CD14-positive monocyte (primary cell): ENCODE data around the gene CYP2S1. TPM values are rescaled to one million over a fixed set of nuclear protein-coding genes. Genes with fewer than 3 reads are reported as not detected.

Experiments used
- DNase-seq, 3 donors: peaks; one replicate each; pipeline ENCODE4 v3.0.0-alpha.2; 2011 to 2022
- H2AFZ ChIP-seq: 2 replicates; pipeline ENCODE4 v1.6.0; 2012; ENCODE audit warnings: mild to moderate bottlenecking, low read depth, low read length, inconsistent platforms; ENCODE audit not compliant: insufficient read depth, poor library complexity, severe bottlenecking
- H3K27ac ChIP-seq, 2 donors: 1 replicate in 1 of 2; 2 replicates in 1 of 2; pipeline ENCODE4 v1.5.1; 2012 to 2013; ENCODE audit warnings: low read length in 2 of 2, control low read depth in 1 of 2, inconsistent platforms in 1 of 2, low read depth in 1 of 2, mild to moderate bottlenecking in 1 of 2
- H3K27me3 ChIP-seq, 2 donors: one replicate each; pipeline versions ENCODE4 v1.6.0 to v1.6.1; 2011 to 2013; ENCODE audit warnings: low read length in 2 of 2; ENCODE audit not compliant: control insufficient read depth in 2 of 2, insufficient read depth in 2 of 2
- H3K36me3 ChIP-seq, 2 donors: replicated peaks in 1 of 2; 1 replicate in 1 of 2; 2 replicates in 1 of 2; pipeline versions ENCODE4 v1.5.1 to v1.6.1; 2012 to 2013; ENCODE audit warnings: low read length in 2 of 2, control low read depth in 1 of 2, inconsistent platforms in 1 of 2, mild to moderate bottlenecking in 1 of 2; ENCODE audit not compliant: insufficient read depth in 2 of 2, control insufficient read depth in 1 of 2
- H3K4me1 ChIP-seq, 2 donors: 1 replicate in 1 of 2; 2 replicates in 1 of 2; pipeline versions ENCODE4 v1.5.1 to v1.6.1; 2012 to 2013; ENCODE audit warnings: low read length in 2 of 2, control low read depth in 1 of 2, inconsistent platforms in 1 of 2, mild to moderate bottlenecking in 1 of 2, moderate library complexity in 1 of 2; ENCODE audit not compliant: insufficient read depth in 2 of 2, control insufficient read depth in 1 of 2
- H3K4me2 ChIP-seq: replicated peaks from 2 replicates; pipeline ENCODE3; 2012; ENCODE audit warnings: low read length, moderate library complexity, mild to moderate bottlenecking; ENCODE audit not compliant: poor library complexity, severe bottlenecking; ENCODE audit errors: extremely low read depth
- H3K4me3 ChIP-seq, 3 experiments: fragments of 200-600 bp in 1 of 3; sonication (generic) in 1 of 3; replicated peaks in 1 of 3; 1 replicate in 2 of 3; 2 replicates in 1 of 3; pipeline ENCODE4 v1.5.1; 2011 to 2013; ENCODE audit warnings: low read length in 3 of 3, mild to moderate bottlenecking in 3 of 3, control low read depth in 2 of 3, low read depth in 2 of 3, inconsistent platforms in 1 of 3, moderate library complexity in 1 of 3
- H3K79me2 ChIP-seq: 2 replicates; pipeline ENCODE4 v1.6.0; 2012; ENCODE audit warnings: mild to moderate bottlenecking, control low read depth, inconsistent platforms, low read length, moderate library complexity; ENCODE audit not compliant: insufficient read depth
- H3K9ac ChIP-seq: 2 replicates; pipeline ENCODE4 v1.6.0; 2017; ENCODE audit warnings: low read length, mild to moderate bottlenecking; ENCODE audit not compliant: insufficient read depth, poor library complexity, severe bottlenecking
- H3K9me3 ChIP-seq, 2 donors: replicated peaks in 1 of 2; 1 replicate in 1 of 2; 2 replicates in 1 of 2; pipeline versions ENCODE4 v1.5.1 to v1.6.1; 2012 to 2013; ENCODE audit warnings: low read length in 2 of 2, control low read depth in 1 of 2; ENCODE audit not compliant: control insufficient read depth in 1 of 2, insufficient read depth in 1 of 2
- H4K20me1 ChIP-seq: 2 replicates; pipeline ENCODE4 v1.6.0; 2012; ENCODE audit warnings: mild to moderate bottlenecking, low read length, control low read depth, moderate library complexity; ENCODE audit not compliant: insufficient read depth
- H3K27ac Mint-ChIP-seq, 7 donors: one replicate each; pipeline ENCODE4 v1.8.0; 2020; ENCODE audit warnings: mild to moderate bottlenecking in 7 of 7, mixed read lengths in 7 of 7, moderate library complexity in 6 of 7, inconsistent platforms in 2 of 7
- H3K27me3 Mint-ChIP-seq, 3 donors: one replicate each; pipeline ENCODE4 v1.8.0; 2021 to 2022; ENCODE audit warnings: low read depth in 3 of 3, mild to moderate bottlenecking in 3 of 3, mixed read lengths in 3 of 3, moderate library complexity in 3 of 3, inconsistent platforms in 1 of 3
- H3K36me3 Mint-ChIP-seq, 2 donors: one replicate each; pipeline ENCODE4 v1.8.0; 2020; ENCODE audit warnings: mixed read lengths in 2 of 2, inconsistent platforms in 1 of 2, mild to moderate bottlenecking in 1 of 2
- H3K4me1 Mint-ChIP-seq: one replicate; pipeline ENCODE4 v1.8.0; 2020; ENCODE audit warnings: mild to moderate bottlenecking, mixed read lengths
- H3K4me3 Mint-ChIP-seq, 2 donors: one replicate each; pipeline ENCODE4 v1.8.0; 2020; ENCODE audit warnings: mild to moderate bottlenecking in 2 of 2, mixed read lengths in 2 of 2, moderate library complexity in 1 of 2
- H3K9me3 Mint-ChIP-seq, 7 donors: one replicate each; pipeline ENCODE4 v1.8.0; 2020 to 2022; ENCODE audit warnings: mixed read lengths in 7 of 7, mild to moderate bottlenecking in 6 of 7, moderate library complexity in 6 of 7, inconsistent platforms in 2 of 7
- CTCF ChIP-seq: fragments of 200-600 bp; IDR thresholded peaks from one replicate; pipeline ENCODE4 v1.8.0; 2022; ENCODE audit warnings: antibody characterized with exemption, mild to moderate bottlenecking
- WGBS: methylation state at CpG from one replicate; pipeline ENCODE4 v1.1.5; 2013; ENCODE audit warnings: missing lambda C conversion rate; ENCODE audit not compliant: insufficient coverage; 5-methylcytosine and 5-hydroxymethylcytosine counted together
- intact Hi-C, 2 donors: fragments of 100-400 bp; cut with micrococcal nuclease; formaldehyde crosslinking; loops; one replicate each; pipeline versions ENCODE4 v1.15.0 to v1.15.1; 2023
- polyA plus RNA-seq, 3 donors: library from polyadenylated mRNA; depleted of rRNA in 1 of 3; unstranded in 2 of 3; stranded (reverse) in 1 of 3; fragments of 300-500 nt in 2 of 3; fragments of >200 nt in 1 of 3; fragmentation: Illumina TruSeq in 2 of 3; gene quantifications; 1 replicate in 2 of 3; 2 replicates in 1 of 3; pipeline ENCODE4 v1.2.3, GENCODE V29; 2012 to 2021

Gene CYP2S1
- polyA plus RNA-seq, 3 donors = 8.9 to 20.3 (median 10.3) TPM

GRCh38 chr19:41154060-41154459 lies 39.0 kb upstream of the CYP2S1 start:
- no peak overlapping the region for H3K4me3 ChIP-seq
- no peak overlapping the region for H3K4me2 ChIP-seq
- H3K27ac ChIP-seq = no peak overlapping the region
- Mint-ChIP-seq H3K27ac (no peak overlapping the region), H3K4me3 (no peak overlapping the region), H3K36me3 (no peaks in the 10 kb centered on the region), H3K27me3 (peaks cover 1 to 9% (median 5%) of the 10 kb centered on the region in 3 donors), H3K9me3 (peaks cover 0 to 9% (median 2%) of the 10 kb centered on the region in 7 donors), H3K4me1 (no peaks in the 10 kb centered on the region)
- no peaks in the 10 kb centered on the region for H3K79me2 ChIP-seq
- no peak for TF ChIP-seq CTCF
- no CpG with 5 or more reads among the region's 7 CpGs for WGBS
- H3K9me3 ChIP-seq = peaks cover 0 to 4% of the 10 kb centered on the region in 2 donors
- intact Hi-C loops = no loop called here
- no peak overlapping the region for H3K9ac ChIP-seq
- H3K36me3 ChIP-seq = no peaks in the 10 kb centered on the region
- H2AFZ ChIP-seq = no peak overlapping the region
- H4K20me1 ChIP-seq = no peaks in the 10 kb centered on the region
- H3K27me3 ChIP-seq = no peaks in the 10 kb centered on the region
- no peaks in the 10 kb centered on the region for H3K4me1 ChIP-seq
- no peak for DNase-seq

GRCh38 chr19:41156207-41156606 lies 36.8 kb upstream of the CYP2S1 start:
- no peaks in the 10 kb centered on the region for H3K36me3 Mint-ChIP-seq
- intact Hi-C loops = no loop called here

More at GRCh38 chr19:41156207-41156606, 36.8 kb upstream of the CYP2S1 start:
- H3K4me3 ChIP-seq = no peak overlapping the region
- no peaks in the 10 kb centered on the region for H3K27me3 ChIP-seq
- H4K20me1 ChIP-seq = no peaks in the 10 kb centered on the region
- peaks cover 0 to 4% of the 10 kb centered on the region in 2 donors for H3K9me3 ChIP-seq
- Mint-ChIP-seq H3K27me3 (peaks cover 1 to 8% (median 3%) of the 10 kb centered on the region in 3 donors), H3K4me3 (no peak overlapping the region), H3K27ac (no peak overlapping the region), H3K9me3 (peaks cover 0 to 9% (median 2%) of the 10 kb centered on the region in 7 donors), H3K4me1 (no peaks in the 10 kb centered on the region)
- no peak overlapping the region for H3K9ac ChIP-seq
- H3K4me1 ChIP-seq = no peaks in the 10 kb centered on the region
- no peak overlapping the region for H2AFZ ChIP-seq
- TF ChIP-seq CTCF = no peak
- no peak overlapping the region for H3K27ac ChIP-seq
- H3K79me2 ChIP-seq = no peaks in the 10 kb centered on the region
- no peak overlapping the region for H3K4me2 ChIP-seq
- H3K36me3 ChIP-seq = no peaks in the 10 kb centered on the region
- WGBS = no CpG with 5 or more reads among the region's 2 CpGs
- DNase-seq = no peak
